Activated T-helper 2 cell treated with anti-CD3 and anti-CD28 coated beads, Interferon-gamma antibody, Interleukin-2, Interleukin-4, amounts not matched to agents 10 μg/mL and 5 μg/mL and 100 μg/mL, durations not matched to agents 14 hours and 24 hours and 36 hours (primary cell): ENCODE data around the gene FBLN1. TPM values are rescaled to one million over a fixed set of nuclear protein-coding genes. Genes with fewer than 3 reads are reported as not detected.

ENCODE experiments used
- DNase-seq: peaks from one replicate; pipeline ENCODE4 v3.0.0; 2021; ENCODE audit warnings: low spot score
- H3K27ac Mint-ChIP-seq: one replicate; pipeline ENCODE4 v1.8.0; 2021; ENCODE audit warnings: mixed read lengths
- H3K27me3 Mint-ChIP-seq: one replicate; pipeline ENCODE4 v1.8.0; 2021; ENCODE audit warnings: low read depth, mixed read lengths
- H3K36me3 Mint-ChIP-seq: one replicate; pipeline ENCODE4 v1.8.0; 2021; ENCODE audit warnings: low read depth, mixed read lengths
- H3K4me1 Mint-ChIP-seq: one replicate; pipeline ENCODE4 v1.8.0; 2021; ENCODE audit warnings: low read depth, mixed read lengths
- H3K4me3 Mint-ChIP-seq: one replicate; pipeline ENCODE4 v1.8.0; 2021; ENCODE audit warnings: low read depth, mild to moderate bottlenecking, moderate library complexity, mixed read lengths
- H3K9me3 Mint-ChIP-seq: one replicate; pipeline ENCODE4 v1.8.0; 2021; ENCODE audit warnings: mixed read lengths
- intact Hi-C: fragments of 100-400 bp; cut with micrococcal nuclease; formaldehyde crosslinking; loops from one replicate; pipeline ENCODE4 v1.15.1; 2023
- total RNA-seq: library from RNA; stranded (reverse); gene quantifications from 2 replicates; pipeline ENCODE4 v1.2.3, GENCODE V29; 2022

The FBLN1 gene
- total RNA-seq, 1 donor from 2014 or later, result not detected

- no peak overlapping the region for H3K4me3 Mint-ChIP-seq
- H3K9me3 Mint-ChIP-seq, result no peaks in the 10 kb centered on the region
- no peaks in the 10 kb centered on the region for H3K36me3 Mint-ChIP-seq
- intact Hi-C loops, result no loop called here
- H3K27ac Mint-ChIP-seq, result no peak overlapping the region
- no peak for DNase-seq
- no peaks in the 10 kb centered on the region for H3K4me1 Mint-ChIP-seq
- H3K27me3 Mint-ChIP-seq, result no peaks in the 10 kb centered on the region
These were observed 13.5 kb downstream of the FBLN1 start for GRCh38 chr22:45516163-45516562.

DNA sequence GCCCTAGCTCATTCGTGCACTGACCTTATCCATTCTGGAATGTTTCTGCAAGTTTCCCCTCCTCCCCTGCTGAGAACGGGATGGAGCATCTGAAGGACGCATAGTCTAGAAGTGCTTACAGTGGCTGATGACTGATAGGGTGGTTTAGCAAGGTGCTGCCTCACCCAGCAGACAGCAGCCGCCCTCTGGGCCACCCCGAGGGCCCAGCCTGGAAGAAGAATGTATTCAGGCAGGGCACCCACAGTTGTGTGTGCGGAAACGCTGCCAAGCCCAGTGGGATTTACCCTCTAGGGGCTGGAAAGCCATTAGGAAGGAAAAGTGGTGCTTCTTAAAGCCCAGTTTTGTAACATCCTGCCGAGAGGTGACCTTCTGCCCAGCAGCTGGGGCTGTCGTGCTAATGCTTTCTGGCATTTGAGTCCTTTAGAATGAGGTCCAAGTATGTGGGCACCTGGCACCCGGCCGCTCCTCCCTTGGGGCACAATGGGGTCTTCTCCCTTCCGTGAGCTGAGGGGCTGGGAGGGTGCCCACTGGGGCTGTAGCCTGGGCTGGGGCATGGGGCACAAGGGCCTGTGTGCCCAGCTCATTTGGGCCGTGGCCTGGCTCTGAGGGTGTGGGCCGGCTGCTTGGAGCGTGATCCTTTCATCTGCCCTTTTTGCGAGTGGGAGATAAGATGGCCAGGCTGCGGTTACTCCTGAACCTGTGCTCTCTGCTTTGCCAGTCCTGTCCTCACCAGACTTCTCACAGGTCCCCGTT lies 14.4 kb downstream of the FBLN1 start:
- Mint-ChIP-seq H3K9me3 (no peaks in the 10 kb centered on the region), H3K4me3 (no peak overlapping the region), H3K4me1 (no peaks in the 10 kb centered on the region), H3K27ac (no peak overlapping the region), H3K36me3 (no peaks in the 10 kb centered on the region), H3K27me3 (no peaks in the 10 kb centered on the region)
- no peak for DNase-seq
- intact Hi-C loops, result no loop called here

- Mint-ChIP-seq H3K27ac (no peak overlapping the region), H3K27me3 (no peaks in the 10 kb centered on the region), H3K4me1 (no peaks in the 10 kb centered on the region), H3K9me3 (no peaks in the 10 kb centered on the region), H3K36me3 (no peaks in the 10 kb centered on the region), H3K4me3 (no peak overlapping the region)
- DNase-seq, result no peak
- intact Hi-C loops, result no loop called here
These were observed 15.5 kb downstream of the FBLN1 start for GRCh38 chr22:45518136-45518535.

GRCh38 chr22:45518580-45518991 lies 15.9 kb downstream of the FBLN1 start:
- Mint-ChIP-seq H3K27ac (no peak overlapping the region), H3K9me3 (no peaks in the 10 kb centered on the region), H3K27me3 (no peaks in the 10 kb centered on the region), H3K4me1 (no peaks in the 10 kb centered on the region), H3K4me3 (no peak overlapping the region), H3K36me3 (no peaks in the 10 kb centered on the region)
- intact Hi-C loops, result no loop called here
- no peak for DNase-seq

DNA sequence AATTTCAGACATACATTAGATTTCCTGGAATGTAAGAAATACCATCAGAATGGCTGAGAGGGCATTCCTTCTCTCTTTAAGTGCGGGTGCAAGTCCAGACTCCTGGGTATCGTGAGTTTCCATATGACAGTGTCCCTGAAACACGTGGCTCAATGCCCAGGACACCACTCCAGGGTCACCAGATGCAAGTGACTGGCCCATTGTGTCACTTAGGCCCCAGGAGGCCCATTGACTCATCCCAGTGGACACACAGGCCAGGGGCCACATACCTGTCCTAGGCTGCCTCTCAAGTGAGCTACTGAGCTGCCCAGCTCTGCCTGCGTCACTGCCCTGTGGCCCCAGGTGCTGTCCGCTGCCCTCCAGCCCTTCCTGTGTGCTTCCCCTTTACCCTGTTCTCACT lies 18.5 kb downstream of the FBLN1 start:
- no peaks in the 10 kb centered on the region for H3K9me3 Mint-ChIP-seq
- intact Hi-C loops, result no loop called here
- H3K27me3 Mint-ChIP-seq, result no peaks in the 10 kb centered on the region
- DNase-seq, result no peak
- no peaks in the 10 kb centered on the region for H3K4me1 Mint-ChIP-seq
- no peaks in the 10 kb centered on the region for H3K36me3 Mint-ChIP-seq
- no peak overlapping the region for H3K27ac Mint-ChIP-seq
- no peak overlapping the region for H3K4me3 Mint-ChIP-seq

DNA sequence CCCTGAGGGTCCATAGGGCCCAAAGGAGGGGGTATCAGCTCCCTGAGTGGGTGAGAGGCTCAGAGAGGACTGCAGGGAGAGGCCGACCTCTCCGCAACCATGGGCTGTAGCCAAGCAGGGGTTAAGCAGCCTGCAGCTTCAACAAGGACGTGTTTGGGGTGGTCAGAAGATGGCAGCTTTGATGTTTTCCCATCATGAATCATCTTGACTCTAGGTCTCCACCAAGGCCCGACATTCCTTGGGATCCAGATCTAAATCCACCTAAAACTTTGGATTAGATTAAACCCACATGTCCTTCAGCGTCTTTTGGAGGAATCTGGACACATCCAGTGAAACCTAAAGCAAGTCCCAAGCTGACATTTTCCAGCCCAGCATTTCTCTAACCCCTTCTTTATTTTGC lies 19.8 kb downstream of the FBLN1 start:
- H3K4me1 Mint-ChIP-seq, result no peaks in the 10 kb centered on the region
- DNase-seq, result no peak
- H3K27me3 Mint-ChIP-seq, result no peaks in the 10 kb centered on the region
- no peak overlapping the region for H3K27ac Mint-ChIP-seq
- H3K36me3 Mint-ChIP-seq, result no peaks in the 10 kb centered on the region
- intact Hi-C loops, result no loop called here
- no peak overlapping the region for H3K4me3 Mint-ChIP-seq
- no peaks in the 10 kb centered on the region for H3K9me3 Mint-ChIP-seq

DNA sequence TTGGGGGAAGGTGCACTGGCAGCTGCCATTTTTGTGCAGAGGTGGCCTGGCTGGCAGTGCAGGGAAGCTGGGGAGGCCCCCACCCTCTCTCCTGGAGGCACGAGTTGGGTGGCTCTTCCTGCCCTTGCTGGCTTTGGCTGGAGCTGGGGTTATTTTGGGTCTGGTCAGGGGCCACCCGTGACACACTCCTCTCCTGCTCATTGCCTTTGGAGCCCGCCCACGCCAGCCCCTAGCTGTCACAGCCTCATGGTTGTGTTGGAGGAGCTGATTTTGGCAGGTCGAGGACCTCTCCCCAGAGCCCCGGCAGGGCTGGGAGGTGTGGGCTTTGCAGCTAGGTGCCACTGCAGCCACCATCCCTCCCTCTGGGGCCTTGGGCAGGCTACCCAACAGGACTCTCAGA lies 21.5 kb downstream of the FBLN1 start:
- no peak for DNase-seq
- Mint-ChIP-seq H3K4me3 (no peak overlapping the region), H3K9me3 (no peaks in the 10 kb centered on the region), H3K4me1 (no peaks in the 10 kb centered on the region), H3K27ac (no peak overlapping the region), H3K36me3 (no peaks in the 10 kb centered on the region), H3K27me3 (no peaks in the 10 kb centered on the region)
- intact Hi-C loops, result no loop called here

DNA sequence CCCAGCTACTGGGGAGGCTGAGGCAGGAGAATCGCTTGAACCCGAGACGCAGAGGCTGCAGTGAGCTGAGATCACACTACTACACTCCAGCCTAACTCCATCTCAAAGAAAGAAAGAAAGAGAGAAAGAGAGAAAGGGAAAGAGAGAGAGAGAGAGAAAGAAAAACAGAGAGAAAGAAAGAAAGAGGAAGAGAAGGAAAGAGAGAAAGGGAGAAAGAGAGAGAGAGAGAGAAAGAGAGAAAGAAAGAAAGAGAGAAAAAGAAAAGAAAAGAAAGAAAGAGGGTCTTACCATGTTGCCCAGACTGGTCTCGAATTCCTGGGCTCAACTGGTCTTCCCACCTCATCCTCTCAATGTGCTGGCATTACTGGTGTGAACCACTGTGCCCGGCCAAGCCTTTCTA lies 22.3 kb downstream of the FBLN1 start:
- Mint-ChIP-seq H3K36me3 (no peaks in the 10 kb centered on the region), H3K27me3 (no peaks in the 10 kb centered on the region), H3K27ac (no peak overlapping the region), H3K4me1 (no peaks in the 10 kb centered on the region), H3K9me3 (no peaks in the 10 kb centered on the region), H3K4me3 (no peak overlapping the region)
- no peak for DNase-seq
- intact Hi-C loops, result no loop called here

- Mint-ChIP-seq H3K4me1 (no peaks in the 10 kb centered on the region), H3K4me3 (no peak overlapping the region), H3K27ac (no peak overlapping the region), H3K36me3 (no peaks in the 10 kb centered on the region), H3K27me3 (no peaks in the 10 kb centered on the region), H3K9me3 (no peaks in the 10 kb centered on the region)
- no peak for DNase-seq
- intact Hi-C loops, result no loop called here
These were observed 22.8 kb downstream of the FBLN1 start for GRCh38 chr22:45525480-45525879.

DNA sequence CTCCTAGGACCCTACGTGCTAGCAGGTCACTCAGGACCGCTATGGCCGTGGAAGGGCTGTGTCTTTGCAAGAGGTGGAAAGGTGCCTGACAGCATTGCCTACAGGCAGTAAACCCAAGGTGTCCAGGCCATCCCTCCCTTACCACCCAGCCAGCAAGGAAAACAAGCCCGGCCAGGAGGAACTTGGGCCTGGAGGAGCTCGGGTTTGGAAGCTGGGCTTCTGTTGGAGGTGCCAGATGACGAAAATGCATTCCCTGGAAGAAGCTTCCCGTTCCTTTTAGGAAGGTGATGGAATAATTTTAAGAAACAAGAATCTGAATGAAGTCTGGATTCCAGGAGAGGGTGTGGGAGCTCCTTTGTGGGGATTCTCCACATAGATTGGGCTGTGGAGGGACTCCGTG lies 23.6 kb downstream of the FBLN1 start:
- H3K4me1 Mint-ChIP-seq, result no peaks in the 10 kb centered on the region
- no peak overlapping the region for H3K4me3 Mint-ChIP-seq
- no peak overlapping the region for H3K27ac Mint-ChIP-seq
- no peaks in the 10 kb centered on the region for H3K27me3 Mint-ChIP-seq
- no peaks in the 10 kb centered on the region for H3K9me3 Mint-ChIP-seq
- intact Hi-C loops, result no loop called here
- no peaks in the 10 kb centered on the region for H3K36me3 Mint-ChIP-seq
- DNase-seq, result no peak

DNA sequence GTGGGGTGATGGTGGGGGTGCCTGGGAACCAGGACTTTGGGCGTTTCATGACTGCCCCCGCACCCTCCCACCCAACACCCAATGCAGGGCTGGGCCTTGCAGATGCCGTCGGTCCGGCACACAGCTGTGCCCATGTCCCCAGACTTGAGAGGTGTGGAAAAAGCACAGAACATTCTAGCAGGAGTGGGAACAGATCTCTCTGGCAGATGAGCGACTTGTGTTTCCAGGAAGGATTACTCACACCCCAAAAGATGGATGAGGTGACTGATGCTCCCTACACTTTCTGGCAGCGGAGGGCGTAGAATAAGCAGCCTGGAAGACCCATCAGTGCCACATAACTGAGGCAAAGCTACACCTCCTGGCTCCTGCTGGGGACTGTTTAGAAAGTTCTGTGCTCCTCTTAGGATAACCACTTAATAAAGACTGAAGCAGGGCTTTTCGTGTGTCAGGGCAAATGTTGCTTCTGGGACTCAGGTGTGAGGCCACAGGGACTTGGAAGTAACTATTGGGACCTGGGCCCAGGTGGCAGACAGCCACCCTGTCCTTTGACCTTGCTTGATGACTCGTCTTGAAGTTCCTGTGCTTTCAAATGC lies 24.2 kb downstream of the FBLN1 start:
- no peak for DNase-seq
- Mint-ChIP-seq H3K4me3 (no peak overlapping the region), H3K36me3 (no peaks in the 10 kb centered on the region), H3K27ac (no peak overlapping the region), H3K27me3 (no peaks in the 10 kb centered on the region), H3K9me3 (no peaks in the 10 kb centered on the region), H3K4me1 (no peaks in the 10 kb centered on the region)
- intact Hi-C loops, result no loop called here

DNA sequence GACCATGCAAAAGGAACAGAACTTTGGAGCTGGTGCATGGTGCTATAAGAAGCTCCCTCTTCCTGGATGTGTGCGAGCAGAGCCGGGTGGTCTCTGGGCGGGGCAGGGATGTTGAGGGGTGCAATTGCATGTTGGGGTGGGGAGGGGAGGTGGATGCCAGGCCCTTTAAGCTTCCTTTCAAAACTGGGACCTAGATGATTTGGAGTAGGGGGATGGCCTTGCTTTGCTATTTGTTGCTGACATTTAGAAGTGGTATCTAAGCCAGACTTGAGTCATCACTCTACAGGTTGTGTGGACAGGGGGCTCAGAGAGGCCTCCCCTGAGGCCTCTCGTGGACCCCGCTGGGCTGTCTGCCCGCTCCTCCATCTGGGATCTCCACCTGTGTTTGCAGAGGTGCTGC lies 24.8 kb downstream of the FBLN1 start:
- intact Hi-C loops, result no loop called here
- no peak overlapping the region for H3K27ac Mint-ChIP-seq
- H3K27me3 Mint-ChIP-seq, result no peaks in the 10 kb centered on the region
- H3K36me3 Mint-ChIP-seq, result no peaks in the 10 kb centered on the region
- H3K4me3 Mint-ChIP-seq, result no peak overlapping the region
- DNase-seq, result no peak
- H3K4me1 Mint-ChIP-seq, result no peaks in the 10 kb centered on the region
- H3K9me3 Mint-ChIP-seq, result no peaks in the 10 kb centered on the region

DNA sequence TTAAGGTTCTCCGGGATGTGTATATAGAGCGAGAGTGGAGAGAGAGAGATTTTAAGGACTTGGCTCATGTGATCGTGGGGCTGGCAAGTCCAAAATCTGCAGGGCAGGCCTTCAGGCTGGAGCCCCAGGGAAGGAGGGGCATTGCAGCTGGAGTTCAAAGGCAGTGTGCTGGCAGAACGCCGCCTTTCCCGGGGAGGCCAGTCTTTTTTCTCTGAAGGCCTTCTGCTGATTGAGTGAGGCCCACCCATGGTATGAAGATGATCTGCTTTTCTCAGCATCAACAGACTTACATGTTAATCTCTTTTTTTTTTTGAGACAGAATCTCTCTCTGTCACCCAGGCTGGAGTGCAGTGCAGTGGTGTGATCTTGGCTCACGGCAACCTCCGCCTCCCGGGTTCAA lies 25.4 kb downstream of the FBLN1 start:
- H3K4me3 Mint-ChIP-seq, result no peak overlapping the region
- H3K4me1 Mint-ChIP-seq, result no peaks in the 10 kb centered on the region
- DNase-seq, result no peak
- no peaks in the 10 kb centered on the region for H3K27me3 Mint-ChIP-seq
- H3K9me3 Mint-ChIP-seq, result no peaks in the 10 kb centered on the region
- no peaks in the 10 kb centered on the region for H3K36me3 Mint-ChIP-seq
- H3K27ac Mint-ChIP-seq, result no peak overlapping the region
- intact Hi-C loops, result no loop called here
